Neural progenitor cell (in vitro differentiated cells): Measurements from ENCODE around the gene TUSC2.

Experiments used
- CTCF ChIP-seq: fragments of 200-600 bp; sonication (generic); IDR thresholded peaks from 2 replicates; pipeline ENCODE4 v1.5.1; 2017; ENCODE audit warnings: antibody characterized with exemption, mild to moderate bottlenecking
- EZH2 ChIP-seq: fragments of 200-600 bp; sonication (generic); IDR thresholded peaks from 2 replicates; pipeline ENCODE4 v1.6.1; 2017; ENCODE audit warnings: antibody characterized with exemption, mild to moderate bottlenecking, moderate library complexity
- EZH2phosphoT487 ChIP-seq: fragments of 200-600 bp; sonication (generic); IDR thresholded peaks from 2 replicates; pipeline ENCODE4 v1.6.1; 2017; ENCODE audit warnings: antibody characterized with exemption

- no peak for TF ChIP-seq CTCF
- no peak for TF ChIP-seq EZH2
- no peak for TF ChIP-seq EZH2phosphoT487
Observed at GRCh38 chr3:50276762-50277101, 51.3 kb downstream of the TUSC2 start.
